ENCODE results near the gene MCHR1. TPM values are rescaled to one million over a fixed set of nuclear protein-coding genes. Genes with fewer than 3 reads are reported as not detected.

Gene MCHR1
- total and polyA plus RNA-seq, 2 of the 4 experiments (the other 2 are of a cell fraction) = 1.4 to 3.2 TPM

- TF ChIP-seq NFE2L2 (IDR thresholded peaks at IDR 0.05; ENCODE audit: low read depth, low read length) (peak; percentile 86), BHLHE40 (IDR thresholded peaks at IDR 0.05; ENCODE audit: low read depth, low read length) (peak; percentile 80), SMC3 (IDR thresholded peaks at IDR 0.05; ENCODE audit: low read depth, low read length) (no peak), RFX5 (IDR thresholded peaks at IDR 0.05; ENCODE audit: low read depth, low read length) (no peak)
These were observed 27.5 kb upstream of the MCHR1 start (continued) for GRCh38 chr22:40651563-40652501.

GRCh38 chr22:40653361-40653760 lies 25.9 kb upstream of the MCHR1 start:
- no TSS peak for BruUV-seq (replicated peaks)
- H2BK20ac ChIP-seq (ENCODE audit: low read depth, low read length) = no peak overlapping the region
- H2AK9ac ChIP-seq (replicated peaks; ENCODE audit: low read depth, low read length, poor library complexity) = peak overlapping the region; percentile 32
- no peaks in the 10 kb centered on the region for H3K9me3 ChIP-seq (ENCODE audit: control insufficient read depth, insufficient read depth, low read length)
- H2AK5ac ChIP-seq (ENCODE audit: low read depth, low read length) = no peak overlapping the region
- no peak overlapping the region for H3K4me3 ChIP-seq (ENCODE audit: insufficient read depth, low read depth, low read length)
- no peak overlapping the region for H4K8ac ChIP-seq (ENCODE audit: low read depth in 2 of 2, low read length in 2 of 2)
- H3K79me1 ChIP-seq (ENCODE audit: low read depth in 1 of 2, low read length in 2 of 2) = peaks cover 0 to 16% of the 10 kb centered on the region in 2 experiments; a peak in 2 of 4 replicates
- no peak overlapping the region for H2BK5ac ChIP-seq (ENCODE audit: low read depth, low read length, poor library complexity, severe bottlenecking)
- H3K56ac ChIP-seq (ENCODE audit: extremely low read depth, insufficient read depth, low read length) = no peak overlapping the region
- no peak overlapping the region for H4K91ac ChIP-seq (ENCODE audit: insufficient read depth, low read depth, low read length)
- intact Hi-C loops (cut with micrococcal nuclease) = loop anchor here (5.0 kb wide), 1 partner anchor 59 kb away; no protein-coding TSS in a partner anchor
- no peak overlapping the region for H3K9ac ChIP-seq (ENCODE audit: low read depth, low read length)
- H3K27ac ChIP-seq (ENCODE audit: insufficient read depth, low read length) = no peak overlapping the region; the same call in 1 of the 2 replicates
- H2AFZ ChIP-seq (replicated peaks; ENCODE audit: low read length, poor library complexity) = no peak overlapping the region
- dilution Hi-C loops (cut with HindIII; ENCODE audit: low sequenced_read_pairs, unreplicated experiment) = no loop called here
- no peak overlapping the region for H3K18ac ChIP-seq (ENCODE audit: low read depth, low read length)
- DNase-seq = no peak
- no peak overlapping the region for H2BK120ac ChIP-seq (ENCODE audit: low read depth, low read length)
- H3K4ac ChIP-seq (ENCODE audit: low read depth, low read length) = 0 out of 2 replicates have a peak overlapping the region, but pooled peaks have one; percentile 16
- WGBS, 2 experiments (ENCODE audit: extremely low coverage in 2 of 2, insufficient read length in 1 of 2) = 97% methylated on average over 7 of the region's 9 CpGs; no CpG with 5 or more reads in 1 of the 2 experiments
- H3K9me1 ChIP-seq (ENCODE audit: insufficient read depth, low read length) = peaks cover 9% of the 10 kb centered on the region
- peaks cover 13% of the 10 kb centered on the region for H3K4me1 ChIP-seq (ENCODE audit: control insufficient read depth, insufficient read depth, low read length)
- no peaks in the 10 kb centered on the region for H3K36me3 ChIP-seq (ENCODE audit: control insufficient read depth, insufficient read depth, low read length)
- no peaks in the 10 kb centered on the region for H3K27me3 ChIP-seq (ENCODE audit: control insufficient read depth, insufficient read depth, low read length)
- in situ Hi-C loops (cut with MboI; ENCODE audit: low sequenced_read_pairs) = no loop called here
- H4K5ac ChIP-seq (ENCODE audit: low read depth, low read length) = no peak overlapping the region
- ATAC-seq (ENCODE audit: low read depth) = no peak
- no peak overlapping the region for H2BK15ac ChIP-seq (ENCODE audit: low read depth, low read length)
- H3K14ac ChIP-seq (replicated peaks; ENCODE audit: low read depth, low read length) = no peak overlapping the region
- POLR2A ChIA-PET (ENCODE audit: unreplicated experiment) = no interaction called here
- CTCF ChIA-PET = interaction anchor here (0.7 kb wide), 1 partner anchor 183 kb away, joined by 3 read pairs; no protein-coding TSS in a partner anchor
- H3K4me2 ChIP-seq (ENCODE audit: low read depth, low read length) = no peak overlapping the region
- H3K23ac ChIP-seq (ENCODE audit: low read depth, low read length) = no peak overlapping the region
- no peaks in the 10 kb centered on the region for H4K20me1 ChIP-seq (ENCODE audit: insufficient read depth, low read length)
- TF ChIP-seq SMC3 (IDR thresholded peaks at IDR 0.05; ENCODE audit: low read depth, low read length) (no peak), ELK1 (IDR thresholded peaks at IDR 0.05; ENCODE audit: borderline replicate concordance, low read depth, low read length) (no peak), FOS (IDR thresholded peaks at IDR 0.05; ENCODE audit: low read depth, low read length) (no peak), NFE2L2 (IDR thresholded peaks at IDR 0.05; ENCODE audit: low read depth, low read length) (no peak), RFX5 (IDR thresholded peaks at IDR 0.05; ENCODE audit: low read depth, low read length) (no peak), BHLHE40 (IDR thresholded peaks at IDR 0.05; ENCODE audit: low read depth, low read length) (no peak), CHD1 (IDR thresholded peaks at IDR 0.05; ENCODE audit: low read depth, low read length) (no peak), RAD21 (IDR thresholded peaks at IDR 0.05; ENCODE audit: low read length) (no peak), CTCF (conservative IDR thresholded peaks at IDR 0.05; ENCODE audit: low read depth, low read length) (no peak), CEBPB (IDR thresholded peaks at IDR 0.05; ENCODE audit: low read depth, low read length) (no peak), MAFK (IDR thresholded peaks at IDR 0.05; ENCODE audit: low read depth, low read length) (no peak), MAZ (IDR thresholded peaks at IDR 0.05; ENCODE audit: borderline replicate concordance, low read depth, low read length) (no peak)
